ENCODE data around the gene RAB7A. TPM values are rescaled to one million over a fixed set of nuclear protein-coding genes. Genes with fewer than 3 reads are reported as not detected.

RAB7A gene
- 73.1 and 99.8 TPM in 2 replicates for total RNA-seq

GRCh38 chr3:128726023-128727016 is at the start of gene RAB7A:
TSS of gene RAB7A (plus strand) at chr3:128726183. CDS start at chr3:128795368, 69,185 bp downstream.

Other genes with a start within 250 kb of the RAB7A start
- gene GATA2, start 233.0 kb upstream of the RAB7A start, total RNA-seq = 52.0 and 66.8 TPM in 2 replicates
- gene RPN1, start 75.4 kb upstream of the RAB7A start, total RNA-seq = 354 and 364 TPM in 2 replicates
- gene ACAD9, start 153.4 kb downstream of the RAB7A start, total RNA-seq = 46.5 and 51.1 TPM in 2 replicates

All from mammary microvascular endothelial cell (primary cell).